Activated naive CD8-positive, alpha-beta T cell (primary cell): ENCODE data around the gene SP110.
A peak's percentile ranks its signal among the peaks of the same experiment; 100 is the strongest.
"Not testable (repeated sequence)": the region's sequence is repeated elsewhere in the genome, so short reads cannot be mapped to it uniquely, and the experiment has no call there.

ENCODE experiments used
- H3K27ac Mint-ChIP-seq: one replicate; pipeline ENCODE4 v1.8.0; 2021; ENCODE audit warnings: mixed read lengths
- H3K27me3 Mint-ChIP-seq: one replicate; pipeline ENCODE4 v1.8.0; 2021; ENCODE audit warnings: mixed read lengths
- H3K36me3 Mint-ChIP-seq: one replicate; pipeline ENCODE4 v1.8.0; 2021; ENCODE audit warnings: mixed read lengths
- H3K4me1 Mint-ChIP-seq: one replicate; pipeline ENCODE4 v1.8.0; 2021; ENCODE audit warnings: low read depth, mixed read lengths
- H3K4me3 Mint-ChIP-seq: one replicate; pipeline ENCODE4 v1.8.0; 2021; ENCODE audit warnings: mild to moderate bottlenecking, mixed read lengths
- H3K9me3 Mint-ChIP-seq: one replicate; pipeline ENCODE4 v1.8.0; 2021; ENCODE audit warnings: low read depth, mixed read lengths

Gene SP110

DNA sequence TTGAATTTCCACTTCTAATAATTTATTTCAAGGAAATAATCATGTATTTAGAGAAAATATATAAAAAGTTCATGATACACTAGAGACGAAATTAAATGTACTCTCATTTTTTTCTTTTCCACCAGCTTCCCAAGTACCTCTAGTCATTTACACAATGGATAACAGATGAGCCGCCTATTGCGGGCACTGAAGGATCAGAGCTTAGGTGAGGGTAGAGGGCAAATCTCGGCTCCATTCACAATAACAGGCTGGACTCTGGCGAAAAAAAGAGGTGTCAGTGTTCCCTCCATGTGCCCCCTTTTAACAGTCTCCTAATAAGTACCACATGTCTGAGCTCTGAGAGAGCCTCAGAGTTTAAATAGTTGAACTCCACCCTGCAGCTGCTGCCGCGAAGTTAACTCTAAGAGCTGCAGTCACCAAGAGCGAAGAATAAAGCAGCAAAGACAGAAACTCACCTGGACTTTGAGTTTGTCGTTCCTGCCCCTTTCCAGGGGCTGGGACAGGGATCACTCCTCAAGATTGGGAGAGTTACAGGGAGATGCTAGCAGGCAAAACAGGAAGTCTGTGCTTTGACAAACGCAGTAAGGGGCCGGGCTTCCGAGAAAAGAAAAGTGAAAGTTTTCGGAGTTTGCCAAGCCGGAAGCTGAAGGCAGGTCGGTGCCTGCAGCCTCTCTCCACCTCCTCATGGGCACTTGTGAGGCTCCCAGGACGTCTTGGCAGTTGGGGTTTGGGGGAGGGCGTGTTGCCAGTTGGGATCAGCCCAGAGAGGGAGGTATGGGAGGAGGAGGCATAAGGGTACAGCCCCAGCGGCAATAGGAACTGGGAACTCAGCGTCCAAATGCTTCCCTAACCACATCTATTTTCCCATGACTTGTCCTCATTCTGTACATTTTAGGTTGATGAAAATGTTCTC, at the start of gene SP110:
SP110 (minus strand) TSS at position 566 of the 913 bp plus-strand sequence. CDS start 3,057 bp downstream, outside the sequence.
- H3K27me3 Mint-ChIP-seq = no peaks in the 10 kb centered on the region
- H3K9me3 Mint-ChIP-seq = no peaks in the 10 kb centered on the region
- peaks cover 11% of the 10 kb centered on the region for H3K36me3 Mint-ChIP-seq
- peak within 1 kb of the TSS; percentile 97 for H3K27ac Mint-ChIP-seq
- peaks cover 56% of the 10 kb centered on the region for H3K4me1 Mint-ChIP-seq
- peak within 1 kb of the TSS; percentile 99 for H3K4me3 Mint-ChIP-seq

DNA sequence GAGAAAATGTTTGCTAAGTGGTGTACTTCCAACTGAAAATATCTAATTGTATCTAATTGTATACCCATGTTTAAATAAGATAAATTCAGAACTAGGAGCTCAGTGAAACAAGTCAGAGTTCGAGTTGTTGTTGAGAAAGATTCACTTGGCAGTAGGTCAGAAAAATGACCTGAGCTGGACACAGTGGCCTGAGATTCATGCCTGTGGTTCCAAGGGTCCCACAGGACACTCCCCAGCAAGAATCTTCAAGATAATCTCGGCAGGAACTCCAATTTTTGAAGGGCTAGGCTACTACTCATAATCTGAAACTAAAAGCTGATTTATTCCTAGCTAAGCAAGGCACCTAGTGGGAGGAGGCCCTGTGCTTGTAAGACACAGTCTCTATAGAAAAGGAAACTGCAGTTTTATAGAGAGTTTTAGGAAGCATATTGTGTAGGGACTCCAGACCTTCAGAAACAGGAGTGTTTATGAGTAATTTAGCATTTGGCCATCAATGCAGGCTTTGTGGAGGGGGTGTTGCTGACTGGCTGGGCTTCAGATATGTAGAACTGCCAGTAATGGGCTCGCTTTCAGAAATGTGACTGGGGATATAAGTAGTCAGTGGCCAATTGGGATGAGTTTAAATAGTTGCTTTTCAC, 48.9 kb upstream of the SP110 start:
- Mint-ChIP-seq H3K27me3 (no peaks in the 10 kb centered on the region), H3K4me3 (no peak overlapping the region), H3K9me3 (peaks cover 7% of the 10 kb centered on the region), H3K36me3 (peaks cover 40% of the 10 kb centered on the region), H3K27ac (peak overlapping the region; percentile 6), H3K4me1 (peaks cover 19% of the 10 kb centered on the region)

DNA sequence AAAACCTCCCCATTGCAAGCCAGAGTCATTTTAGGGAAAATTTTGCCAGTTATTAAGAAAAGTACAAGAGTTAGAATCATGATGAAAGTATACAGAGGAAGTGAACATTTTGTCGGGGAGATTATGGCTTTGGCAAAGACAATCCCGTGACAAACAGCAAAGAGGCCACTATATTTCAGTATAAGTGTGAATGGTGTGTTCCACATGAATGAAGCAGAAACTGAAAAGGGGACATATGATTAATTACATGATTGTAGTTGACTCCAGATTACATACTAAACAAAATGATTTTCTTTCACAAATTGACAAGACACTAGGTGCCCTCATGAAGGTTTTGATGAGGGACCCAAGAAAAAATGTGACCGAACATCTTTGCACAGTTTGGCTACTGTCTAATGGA, 47.8 kb upstream of the SP110 start:
- Mint-ChIP-seq H3K36me3 (peaks cover 39% of the 10 kb centered on the region), H3K9me3 (peaks cover 7% of the 10 kb centered on the region), H3K4me3 (no peak overlapping the region), H3K27ac (no peak overlapping the region), H3K27me3 (no peaks in the 10 kb centered on the region), H3K4me1 (peaks cover 29% of the 10 kb centered on the region)

GRCh38 chr2:230267059-230267458, 47.3 kb upstream of the SP110 start:
- no peak overlapping the region for H3K4me3 Mint-ChIP-seq
- peaks cover 40% of the 10 kb centered on the region for H3K36me3 Mint-ChIP-seq
- H3K27ac Mint-ChIP-seq = no peak overlapping the region
- no peaks in the 10 kb centered on the region for H3K27me3 Mint-ChIP-seq
- H3K9me3 Mint-ChIP-seq = peaks cover 8% of the 10 kb centered on the region
- H3K4me1 Mint-ChIP-seq = peaks cover 34% of the 10 kb centered on the region

GRCh38 chr2:230266638-230267037, 46.9 kb upstream of the SP110 start:
- Mint-ChIP-seq H3K4me1 (peaks cover 38% of the 10 kb centered on the region), H3K9me3 (peaks cover 7% of the 10 kb centered on the region), H3K27ac (no peak overlapping the region), H3K27me3 (no peaks in the 10 kb centered on the region), H3K36me3 (peaks cover 39% of the 10 kb centered on the region), H3K4me3 (no peak overlapping the region)

- not testable (repeated sequence) for H3K9me3 Mint-ChIP-seq, H3K4me3 Mint-ChIP-seq, H3K27me3 Mint-ChIP-seq, H3K27ac Mint-ChIP-seq
- Mint-ChIP-seq H3K36me3 (peaks cover 41% of the 10 kb centered on the region), H3K4me1 (peaks cover 53% of the 10 kb centered on the region)
Measured at GRCh38 chr2:230264945-230265344, 45.2 kb upstream of the SP110 start.

GRCh38 chr2:230262246-230262645, 42.5 kb upstream of the SP110 start:
- H3K4me3 Mint-ChIP-seq = peak overlapping the region; percentile 65
- peaks cover 45% of the 10 kb centered on the region for H3K4me1 Mint-ChIP-seq
- H3K27me3 Mint-ChIP-seq = no peaks in the 10 kb centered on the region
- peaks cover 4% of the 10 kb centered on the region for H3K9me3 Mint-ChIP-seq
- H3K36me3 Mint-ChIP-seq = peaks cover 39% of the 10 kb centered on the region
- peak overlapping the region; percentile 84 for H3K27ac Mint-ChIP-seq

- no peak overlapping the region for H3K27ac Mint-ChIP-seq
- peaks cover 33% of the 10 kb centered on the region for H3K36me3 Mint-ChIP-seq
- H3K4me1 Mint-ChIP-seq = peaks cover 44% of the 10 kb centered on the region
- peaks cover 4% of the 10 kb centered on the region for H3K9me3 Mint-ChIP-seq
- H3K27me3 Mint-ChIP-seq = no peaks in the 10 kb centered on the region
- no peak overlapping the region for H3K4me3 Mint-ChIP-seq
Measured at GRCh38 chr2:230258483-230258882, 38.7 kb upstream of the SP110 start.

- Mint-ChIP-seq H3K27me3 (no peaks in the 10 kb centered on the region), H3K4me3 (no peak overlapping the region), H3K4me1 (peaks cover 28% of the 10 kb centered on the region), H3K9me3 (no peaks in the 10 kb centered on the region), H3K27ac (peak overlapping the region; percentile 88), H3K36me3 (peaks cover 26% of the 10 kb centered on the region)
Measured at GRCh38 chr2:230256733-230257332, 37.0 kb upstream of the SP110 start.

DNA sequence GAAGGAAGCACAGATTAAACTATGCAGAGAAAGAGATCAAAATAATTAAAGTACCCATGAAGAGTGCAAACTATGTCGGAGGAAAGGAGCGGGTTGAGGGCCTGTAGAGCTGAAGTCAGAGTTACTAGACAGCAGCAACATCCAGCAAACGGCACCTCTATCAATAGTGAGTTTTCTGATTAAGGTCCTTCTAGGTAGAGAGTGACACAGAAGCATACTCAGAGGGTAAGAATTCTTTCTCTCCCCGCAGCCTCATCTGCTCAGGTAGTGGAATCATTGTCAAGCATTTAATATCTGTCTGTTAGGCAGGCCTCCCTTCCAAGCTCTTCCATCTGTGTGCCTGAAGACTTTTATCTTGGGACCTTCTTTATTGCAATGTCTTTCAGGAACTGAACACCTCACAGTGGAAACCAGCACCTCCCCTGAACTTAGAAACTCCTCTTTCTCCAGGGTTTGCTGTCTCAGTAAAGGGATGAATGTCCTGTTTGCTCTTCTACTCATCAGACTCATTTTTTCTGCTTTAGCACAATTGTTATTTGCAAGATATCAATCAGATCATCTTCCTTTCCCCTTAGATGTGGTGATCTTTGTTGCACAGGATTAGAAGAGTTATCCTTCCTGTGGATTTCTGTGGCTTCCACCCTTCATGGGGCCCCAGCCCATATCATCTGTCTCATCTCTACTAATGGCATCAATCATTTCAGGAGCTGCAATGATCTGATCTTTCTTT, 34.5 kb upstream of the SP110 start:
- H3K27ac Mint-ChIP-seq = no peak overlapping the region
- no peaks in the 10 kb centered on the region for H3K27me3 Mint-ChIP-seq
- H3K9me3 Mint-ChIP-seq = no peaks in the 10 kb centered on the region

DNA sequence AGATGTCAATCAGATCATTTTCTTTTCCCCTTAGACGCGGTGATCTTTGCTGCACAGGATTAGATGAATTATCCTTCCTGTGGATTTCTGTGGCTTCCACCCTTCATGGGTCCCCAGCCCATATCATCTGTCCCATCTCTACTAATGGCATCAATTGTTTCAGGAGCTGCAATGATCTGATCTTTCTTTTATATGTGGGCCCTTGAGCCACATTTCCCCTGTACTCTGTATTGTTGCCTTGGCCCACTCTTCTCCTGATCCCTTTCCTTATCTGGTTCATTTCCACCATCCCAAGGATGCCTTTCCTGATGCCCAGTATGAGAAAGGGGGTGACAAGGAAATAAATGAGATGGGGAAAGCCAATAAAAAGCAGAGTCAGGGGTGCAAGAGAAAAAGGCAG, 30.4 kb upstream of the SP110 start:
- Mint-ChIP-seq H3K4me3 (no peak overlapping the region), H3K27me3 (no peaks in the 10 kb centered on the region), H3K27ac (no peak overlapping the region), H3K4me1 (no peaks in the 10 kb centered on the region), H3K9me3 (no peaks in the 10 kb centered on the region), H3K36me3 (no peaks in the 10 kb centered on the region)

More for the DNA sequence above, 34.5 kb upstream of the SP110 start:
- H3K36me3 Mint-ChIP-seq = peaks cover 9% of the 10 kb centered on the region
- peaks cover 11% of the 10 kb centered on the region for H3K4me1 Mint-ChIP-seq
- no peak overlapping the region for H3K4me3 Mint-ChIP-seq

DNA sequence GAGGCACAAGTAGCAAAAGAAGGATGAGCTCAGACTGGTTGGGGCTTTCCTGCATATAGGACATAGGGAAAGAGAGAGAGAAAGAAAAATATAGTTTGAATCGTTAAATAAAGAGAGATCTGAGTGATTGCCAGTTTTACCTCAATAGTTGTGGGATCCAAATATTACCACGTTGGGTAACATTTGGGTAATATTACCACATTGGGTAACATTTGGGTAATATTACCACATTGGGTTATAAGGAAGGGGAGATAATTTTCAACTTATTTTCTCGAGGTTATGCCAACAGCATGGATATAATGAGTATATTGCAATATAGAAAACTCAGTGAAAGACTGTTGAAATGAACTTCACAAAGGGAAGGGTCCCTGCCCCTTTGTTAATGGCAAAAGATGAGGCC, 26.4 kb upstream of the SP110 start:
- no peak overlapping the region for H3K27ac Mint-ChIP-seq
- no peaks in the 10 kb centered on the region for H3K4me1 Mint-ChIP-seq
- H3K4me3 Mint-ChIP-seq = no peak overlapping the region
- no peaks in the 10 kb centered on the region for H3K27me3 Mint-ChIP-seq
- peaks cover 15% of the 10 kb centered on the region for H3K36me3 Mint-ChIP-seq
- no peaks in the 10 kb centered on the region for H3K9me3 Mint-ChIP-seq

DNA sequence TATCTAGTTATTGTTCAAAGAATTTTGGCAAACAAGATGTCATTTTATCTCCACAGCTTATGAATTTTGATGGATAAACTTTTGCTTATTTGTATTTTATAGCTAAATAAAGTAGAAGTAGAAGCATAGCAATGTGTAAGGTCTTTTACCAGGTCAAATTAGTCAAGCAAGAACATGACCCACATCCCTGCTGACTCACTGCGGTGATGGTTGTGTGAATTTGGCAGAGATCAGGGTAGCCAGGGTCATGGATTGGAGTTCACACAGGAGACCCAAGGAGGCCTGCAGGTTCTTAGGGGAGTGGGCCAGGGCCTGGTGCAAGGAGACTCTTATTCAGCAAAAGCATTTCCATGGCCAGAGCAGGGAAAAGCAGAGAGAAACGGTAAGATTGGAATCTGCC, 24.4 kb upstream of the SP110 start:
- no peaks in the 10 kb centered on the region for H3K9me3 Mint-ChIP-seq
- no peak overlapping the region for H3K27ac Mint-ChIP-seq
- no peaks in the 10 kb centered on the region for H3K4me1 Mint-ChIP-seq
- no peaks in the 10 kb centered on the region for H3K27me3 Mint-ChIP-seq
- no peak overlapping the region for H3K4me3 Mint-ChIP-seq
- peaks cover 30% of the 10 kb centered on the region for H3K36me3 Mint-ChIP-seq

DNA sequence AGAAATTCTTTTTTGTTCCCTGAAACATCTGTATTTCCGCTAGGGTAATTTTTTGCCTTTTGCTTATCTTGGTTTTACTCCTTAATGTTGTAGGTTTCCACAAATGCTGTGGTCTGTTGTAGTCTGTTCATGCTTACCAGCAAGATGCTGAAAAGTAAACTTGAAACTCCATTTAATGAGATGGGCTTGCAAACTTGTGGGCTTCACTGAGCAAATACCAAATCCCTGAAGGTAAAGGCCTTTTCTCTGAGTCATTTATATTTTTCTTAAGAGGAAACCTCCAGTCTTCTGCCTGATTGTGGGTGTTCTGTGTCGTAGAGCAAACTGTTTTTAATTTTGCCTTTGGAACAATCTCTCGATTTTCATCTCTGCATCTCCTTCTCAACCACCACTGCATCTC, 15.1 kb upstream of the SP110 start:
- Mint-ChIP-seq H3K4me1 (peaks cover 35% of the 10 kb centered on the region), H3K9me3 (peaks cover 8% of the 10 kb centered on the region), H3K27me3 (no peaks in the 10 kb centered on the region), H3K36me3 (peaks cover 35% of the 10 kb centered on the region), H3K4me3 (peak overlapping the region; percentile 33), H3K27ac (peak overlapping the region; percentile 81)
